ACHN (cell line): ENCODE results near the gene ARPP21.

Experiments
- DNase-seq: peaks from one replicate; pipeline ENCODE4 v3.0.0-alpha.2; 2015
- in situ Hi-C: cut with HindIII; loops from 2 replicates; pipeline ENCODE4 v1.10.0; 2017; ENCODE audit warnings: low sequenced_read_pairs, low pct_ligation_motif_present, low pct_unique_long_range_greater_than_20kb

Gene ARPP21

DNA sequence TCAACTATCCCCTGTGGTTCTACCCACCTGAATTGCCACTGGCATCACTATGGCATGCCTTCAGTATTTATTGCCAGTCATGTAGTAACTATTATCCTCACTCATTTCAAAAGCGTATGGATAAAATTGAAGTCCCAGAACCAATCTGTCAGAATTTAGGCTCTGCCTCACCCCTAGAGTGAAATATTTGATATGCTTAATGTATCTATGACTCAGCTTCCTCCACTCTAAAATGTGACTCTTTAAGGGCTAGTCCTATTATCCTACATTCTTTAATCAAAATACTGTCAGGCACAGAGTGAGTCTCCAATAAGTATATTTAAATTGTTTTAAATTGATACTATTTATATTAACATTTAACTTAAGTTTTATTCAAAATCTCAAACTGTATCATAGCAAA lies 27.6 kb downstream of the ARPP21 start:
- DNase-seq: no peak
- in situ Hi-C loops: no loop called here

DNA sequence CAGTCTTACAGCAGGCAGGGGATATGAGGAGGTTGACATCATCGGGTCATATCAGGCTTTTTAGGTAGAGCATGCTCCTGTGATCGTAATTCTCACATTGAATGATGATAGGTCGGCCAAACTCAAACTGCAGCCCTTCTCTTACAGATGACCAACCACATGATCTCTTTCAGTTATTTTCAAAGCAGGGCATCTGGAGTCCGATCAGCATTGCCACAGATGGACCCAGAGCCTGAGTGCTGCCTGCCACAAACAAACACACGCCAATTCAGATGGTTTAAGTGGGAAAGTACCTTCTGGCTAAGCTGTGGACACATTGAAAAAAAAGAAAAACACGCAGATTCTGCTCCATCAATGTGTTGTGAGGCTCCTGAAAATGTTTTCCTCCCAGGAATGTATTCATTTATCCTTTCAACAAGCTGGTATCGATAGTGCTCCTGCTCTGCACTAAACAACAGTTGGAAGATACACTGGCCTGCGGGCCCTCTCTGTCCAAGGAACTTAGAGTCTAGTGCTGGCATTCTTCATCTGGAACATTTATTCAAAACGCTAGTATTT lies 31.2 kb downstream of the ARPP21 start:
- in situ Hi-C loops: no loop called here
- DNase-seq: no peak

- in situ Hi-C loops: no loop called here
- DNase-seq: no peak
Measured at GRCh38 chr3:35671483-35671882, 32.2 kb downstream of the ARPP21 start.

- no peak for DNase-seq
- in situ Hi-C loops: no loop called here
Measured at GRCh38 chr3:35673017-35673416, 33.7 kb downstream of the ARPP21 start.

DNA sequence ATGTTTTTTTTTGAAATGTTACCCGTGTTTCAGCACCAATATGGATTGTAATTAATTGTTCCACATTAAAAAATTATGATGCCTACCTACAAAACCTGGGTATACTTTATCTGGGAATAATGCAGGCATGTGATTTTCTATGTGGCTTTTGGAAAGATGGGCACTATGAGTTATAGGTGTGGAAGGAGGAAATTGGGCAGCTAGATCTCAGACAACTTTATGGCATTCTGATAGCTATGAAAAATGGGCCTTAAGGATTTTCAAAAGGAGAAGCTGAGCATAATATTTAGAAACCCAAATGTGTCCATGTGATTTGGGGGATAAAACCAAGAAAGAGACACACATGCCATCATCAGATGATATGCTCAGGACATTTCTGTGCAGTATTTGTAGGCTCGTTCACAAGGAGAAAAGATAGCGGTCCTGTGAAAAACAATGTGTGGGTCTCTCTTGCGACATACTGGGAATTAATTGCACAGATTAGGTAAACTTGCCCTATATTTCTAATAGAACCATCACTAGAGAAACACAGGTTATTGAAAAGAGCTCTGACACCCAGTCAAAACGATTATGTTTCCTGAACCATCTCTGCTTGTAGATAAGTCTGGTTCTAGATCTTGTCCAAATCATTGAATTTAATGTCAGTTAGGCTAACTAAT lies 35.3 kb downstream of the ARPP21 start:
- in situ Hi-C loops: no loop called here
- no peak for DNase-seq

DNA sequence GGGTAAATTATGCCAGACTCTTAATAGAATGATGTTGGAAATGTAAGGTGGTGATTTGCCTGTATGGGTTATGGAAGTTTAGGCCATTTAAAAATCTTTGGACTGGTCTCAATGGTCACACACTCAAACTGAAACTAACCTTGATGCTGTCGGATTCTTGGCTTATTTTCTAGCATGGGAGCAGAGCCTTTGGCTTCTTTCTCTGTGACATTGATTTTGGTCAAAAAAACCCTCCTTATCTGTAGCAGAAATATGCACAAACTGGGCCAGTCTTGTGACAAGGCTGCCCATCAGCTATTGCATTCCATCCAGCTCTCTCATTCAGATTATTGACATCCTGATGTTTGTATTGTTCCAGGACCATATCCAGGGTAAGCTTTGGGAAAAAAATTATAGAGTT lies 35.9 kb downstream of the ARPP21 start:
- in situ Hi-C loops: no loop called here
- no peak for DNase-seq

DNA sequence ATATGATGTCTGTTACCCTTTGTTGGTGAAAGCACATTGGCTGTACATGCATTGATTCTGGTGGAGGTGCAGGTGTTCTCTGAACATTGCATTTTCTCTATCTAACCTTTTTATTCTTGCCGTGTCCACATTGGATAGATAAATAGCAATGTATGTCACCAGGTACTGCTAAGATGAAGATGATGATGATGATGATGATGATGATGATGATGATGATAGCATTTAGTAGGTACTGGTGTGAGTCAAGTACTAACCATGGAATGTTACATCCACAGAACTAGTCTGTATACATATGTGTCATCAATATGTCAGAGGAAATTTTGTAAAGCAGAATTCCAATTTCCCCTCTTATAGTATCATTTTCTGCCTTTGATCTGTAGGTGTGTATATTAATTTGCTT lies 36.3 kb downstream of the ARPP21 start:
- in situ Hi-C loops: no loop called here
- no peak for DNase-seq

DNA sequence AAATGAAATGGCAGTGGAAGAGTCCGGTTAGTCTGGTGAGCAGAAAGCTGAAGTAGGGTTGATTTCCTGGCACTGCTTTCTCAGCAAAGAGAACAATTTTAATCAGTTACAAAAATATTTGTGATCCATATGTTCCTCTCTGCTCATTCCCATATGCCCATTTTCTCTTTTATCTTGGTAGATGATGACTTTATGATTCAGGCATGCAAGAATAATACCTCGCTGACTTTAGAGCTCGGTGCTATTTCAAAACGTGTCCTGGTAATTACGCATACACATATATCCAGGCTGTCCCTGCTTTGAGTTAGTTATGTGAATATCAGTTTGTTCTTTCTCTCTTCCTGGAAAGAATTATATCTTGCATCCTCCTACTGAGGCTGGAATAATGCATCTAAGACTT lies 38.5 kb downstream of the ARPP21 start:
- in situ Hi-C loops: no loop called here
- no peak for DNase-seq

DNA sequence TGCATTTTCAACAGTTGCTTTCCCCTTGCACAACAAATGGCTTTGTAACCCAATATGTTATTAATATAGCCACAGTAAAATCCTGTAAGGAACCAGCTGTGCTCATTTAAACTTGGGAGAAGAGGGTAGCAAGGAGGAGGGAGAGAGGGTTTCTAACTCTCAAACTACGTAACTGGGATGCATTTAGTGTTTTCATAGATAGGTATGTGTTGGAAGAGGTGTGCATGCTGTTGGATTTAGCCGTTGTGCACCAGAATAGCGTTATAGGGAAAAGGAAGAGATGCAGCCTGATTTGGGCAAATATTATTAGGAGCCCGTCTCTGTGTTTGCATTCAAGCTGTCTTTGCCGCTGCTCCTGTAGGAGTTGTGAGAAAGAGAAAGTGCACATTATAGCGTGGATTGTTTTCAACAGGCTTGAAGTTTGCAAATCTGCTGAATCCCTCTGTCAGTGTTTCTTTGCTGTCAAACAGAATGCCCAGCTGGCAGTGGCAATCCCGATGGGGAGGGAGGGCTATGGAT lies 39.4 kb downstream of the ARPP21 start:
- in situ Hi-C loops: no loop called here

GRCh38 chr3:35679409-35680080 lies 40.2 kb downstream of the ARPP21 start:
- in situ Hi-C loops: no loop called here
- DNase-seq: no peak

More for the DNA sequence above, 39.4 kb downstream of the ARPP21 start:
- no peak for DNase-seq

DNA sequence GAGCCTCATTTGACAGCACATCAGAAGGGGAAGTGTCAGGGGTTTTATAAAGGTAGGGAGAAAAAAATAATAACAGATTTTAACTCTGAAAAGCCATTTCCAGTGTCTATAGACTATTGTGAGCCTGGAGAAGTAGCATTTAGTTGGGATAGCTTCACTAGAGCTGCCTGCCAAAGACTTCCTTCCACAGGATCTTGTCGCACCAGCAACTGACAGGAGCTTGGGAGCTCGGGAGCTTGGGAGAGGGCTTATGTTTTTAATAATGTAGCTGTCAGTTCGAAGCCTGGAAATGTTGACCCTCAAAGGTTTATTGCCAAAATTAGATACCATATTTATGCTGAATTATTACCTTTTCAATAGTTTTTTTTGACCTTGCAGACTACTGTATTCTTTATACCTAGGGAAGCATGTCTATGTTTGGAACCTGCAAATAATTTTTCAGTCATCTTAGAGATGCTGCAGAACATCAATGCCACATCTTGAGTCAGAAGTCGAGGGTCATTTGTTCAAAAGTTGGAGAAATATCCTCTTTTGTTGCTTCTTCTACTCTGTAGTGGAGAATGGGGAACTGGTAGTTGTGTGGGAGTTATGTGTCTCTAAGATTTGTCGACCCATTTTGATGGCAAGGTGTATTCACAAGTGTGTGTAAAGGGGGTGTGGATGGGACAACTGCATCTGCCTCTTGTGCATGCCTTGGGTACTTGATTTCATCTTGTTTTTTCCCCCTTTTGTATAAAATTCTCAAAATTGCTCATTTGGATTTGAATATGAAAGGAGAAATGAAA lies 41.7 kb downstream of the ARPP21 start:
- in situ Hi-C loops: no loop called here
- no peak for DNase-seq

- no peak for DNase-seq
- in situ Hi-C loops: no loop called here
Measured at GRCh38 chr3:35685153-35685552, 45.8 kb downstream of the ARPP21 start.

- no peak for DNase-seq
- in situ Hi-C loops: no loop called here
Measured at GRCh38 chr3:35688826-35689225, 49.5 kb downstream of the ARPP21 start.

DNA sequence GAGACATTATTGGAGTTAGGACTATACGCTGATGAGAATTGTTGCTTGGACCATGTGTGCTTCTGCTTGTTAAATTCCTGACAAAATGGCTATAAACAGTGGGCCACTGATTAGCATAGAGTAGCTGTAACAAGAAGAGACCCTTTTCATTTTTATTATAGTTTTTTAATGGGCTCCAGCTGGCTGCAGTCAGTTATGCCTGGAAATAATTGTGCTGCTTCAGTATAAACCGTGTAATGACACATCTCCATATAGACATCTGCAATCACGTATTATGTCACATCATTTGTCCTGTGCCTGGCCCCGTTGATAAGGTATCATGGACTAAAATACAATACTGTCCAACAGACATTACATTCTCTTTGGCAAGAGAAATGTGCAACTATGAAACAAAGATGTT lies 50.9 kb downstream of the ARPP21 start:
- in situ Hi-C loops: no loop called here
- no peak for DNase-seq

DNA sequence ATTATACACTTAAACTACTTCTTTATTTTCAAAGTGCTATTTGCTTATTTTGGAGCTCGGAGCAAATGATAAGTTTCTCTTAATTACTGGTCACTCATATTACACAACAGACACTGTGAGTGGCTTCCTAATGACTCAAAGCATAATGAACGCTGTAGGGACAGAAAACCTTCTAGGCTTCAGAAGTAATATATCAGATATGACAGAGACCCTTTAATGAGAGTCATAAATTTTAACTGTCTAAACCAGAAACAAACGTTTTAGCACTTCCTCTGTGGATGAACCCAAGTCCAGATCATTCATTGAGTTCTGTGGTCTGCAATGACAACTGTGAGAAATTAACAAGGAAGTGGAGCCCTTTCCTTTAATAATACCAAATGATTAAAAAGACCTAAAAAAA lies 66.6 kb downstream of the ARPP21 start:
- no peak for DNase-seq
- in situ Hi-C loops: no loop called here

- no peak for DNase-seq
- in situ Hi-C loops: no loop called here
Measured at GRCh38 chr3:35707904-35708303, 68.6 kb downstream of the ARPP21 start.

GRCh38 chr3:35708394-35709271 lies 69.3 kb downstream of the ARPP21 start:
- DNase-seq: no peak
- in situ Hi-C loops: no loop called here

DNA sequence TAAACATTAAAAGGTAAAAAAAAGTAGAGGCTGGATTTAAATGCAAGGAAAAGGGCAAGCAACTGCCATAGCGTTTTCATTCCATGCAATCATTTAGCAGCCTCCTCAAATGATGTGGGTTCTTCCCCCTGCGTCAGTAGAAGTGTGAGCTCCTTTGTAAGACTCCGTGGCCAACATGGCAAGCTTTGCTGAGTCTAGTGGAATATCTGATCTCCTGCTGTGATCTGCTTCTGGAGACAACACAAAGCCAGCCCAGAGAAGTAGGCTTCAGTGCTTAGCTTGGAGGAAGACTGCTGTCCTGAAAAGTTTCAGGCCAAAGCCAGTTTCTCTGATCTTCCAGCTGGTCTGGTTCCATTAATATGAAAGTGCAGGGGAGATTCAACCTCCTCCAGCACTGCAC lies 70.4 kb downstream of the ARPP21 start:
- DNase-seq: no peak
- in situ Hi-C loops: no loop called here
